NB4 (cell line): ENCODE measurements around the gene PLXNB2.
A peak's percentile ranks its signal among the peaks of the same experiment; 100 is the strongest.

Experiments used
- DNase-seq: peaks from one replicate; pipeline ENCODE4 v3.0.0; 2010; ENCODE audit warnings: low read depth
- H3K4me3 ChIP-seq: one replicate; pipeline ENCODE4 v1.5.1; 2011; ENCODE audit warnings: mild to moderate bottlenecking, low read depth, low read length, moderate library complexity
- MYC ChIP-seq: IDR thresholded peaks from 2 replicates; pipeline ENCODE4 v1.6.1; 2011; ENCODE audit warnings: low read depth, low read length
- POLR2A ChIP-seq: IDR thresholded peaks from 2 replicates; pipeline ENCODE4 v1.6.1; 2011; ENCODE audit warnings: mild to moderate bottlenecking; ENCODE audit not compliant: insufficient read length; ENCODE audit errors: extremely low read depth
- TF ChIP-seq, protein P1 (sequence below): IDR thresholded peaks from one replicate; pipeline ENCODE4 v1.5.1; 2012; ENCODE audit warnings: low read depth, low read length
- TF ChIP-seq, protein P2 (sequence below): IDR thresholded peaks from 2 replicates; pipeline ENCODE4 v1.6.1; 2011; ENCODE audit warnings: low read depth, low read length

Gene PLXNB2, protein sequence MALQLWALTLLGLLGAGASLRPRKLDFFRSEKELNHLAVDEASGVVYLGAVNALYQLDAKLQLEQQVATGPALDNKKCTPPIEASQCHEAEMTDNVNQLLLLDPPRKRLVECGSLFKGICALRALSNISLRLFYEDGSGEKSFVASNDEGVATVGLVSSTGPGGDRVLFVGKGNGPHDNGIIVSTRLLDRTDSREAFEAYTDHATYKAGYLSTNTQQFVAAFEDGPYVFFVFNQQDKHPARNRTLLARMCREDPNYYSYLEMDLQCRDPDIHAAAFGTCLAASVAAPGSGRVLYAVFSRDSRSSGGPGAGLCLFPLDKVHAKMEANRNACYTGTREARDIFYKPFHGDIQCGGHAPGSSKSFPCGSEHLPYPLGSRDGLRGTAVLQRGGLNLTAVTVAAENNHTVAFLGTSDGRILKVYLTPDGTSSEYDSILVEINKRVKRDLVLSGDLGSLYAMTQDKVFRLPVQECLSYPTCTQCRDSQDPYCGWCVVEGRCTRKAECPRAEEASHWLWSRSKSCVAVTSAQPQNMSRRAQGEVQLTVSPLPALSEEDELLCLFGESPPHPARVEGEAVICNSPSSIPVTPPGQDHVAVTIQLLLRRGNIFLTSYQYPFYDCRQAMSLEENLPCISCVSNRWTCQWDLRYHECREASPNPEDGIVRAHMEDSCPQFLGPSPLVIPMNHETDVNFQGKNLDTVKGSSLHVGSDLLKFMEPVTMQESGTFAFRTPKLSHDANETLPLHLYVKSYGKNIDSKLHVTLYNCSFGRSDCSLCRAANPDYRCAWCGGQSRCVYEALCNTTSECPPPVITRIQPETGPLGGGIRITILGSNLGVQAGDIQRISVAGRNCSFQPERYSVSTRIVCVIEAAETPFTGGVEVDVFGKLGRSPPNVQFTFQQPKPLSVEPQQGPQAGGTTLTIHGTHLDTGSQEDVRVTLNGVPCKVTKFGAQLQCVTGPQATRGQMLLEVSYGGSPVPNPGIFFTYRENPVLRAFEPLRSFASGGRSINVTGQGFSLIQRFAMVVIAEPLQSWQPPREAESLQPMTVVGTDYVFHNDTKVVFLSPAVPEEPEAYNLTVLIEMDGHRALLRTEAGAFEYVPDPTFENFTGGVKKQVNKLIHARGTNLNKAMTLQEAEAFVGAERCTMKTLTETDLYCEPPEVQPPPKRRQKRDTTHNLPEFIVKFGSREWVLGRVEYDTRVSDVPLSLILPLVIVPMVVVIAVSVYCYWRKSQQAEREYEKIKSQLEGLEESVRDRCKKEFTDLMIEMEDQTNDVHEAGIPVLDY (N-terminal part only)

DNA sequence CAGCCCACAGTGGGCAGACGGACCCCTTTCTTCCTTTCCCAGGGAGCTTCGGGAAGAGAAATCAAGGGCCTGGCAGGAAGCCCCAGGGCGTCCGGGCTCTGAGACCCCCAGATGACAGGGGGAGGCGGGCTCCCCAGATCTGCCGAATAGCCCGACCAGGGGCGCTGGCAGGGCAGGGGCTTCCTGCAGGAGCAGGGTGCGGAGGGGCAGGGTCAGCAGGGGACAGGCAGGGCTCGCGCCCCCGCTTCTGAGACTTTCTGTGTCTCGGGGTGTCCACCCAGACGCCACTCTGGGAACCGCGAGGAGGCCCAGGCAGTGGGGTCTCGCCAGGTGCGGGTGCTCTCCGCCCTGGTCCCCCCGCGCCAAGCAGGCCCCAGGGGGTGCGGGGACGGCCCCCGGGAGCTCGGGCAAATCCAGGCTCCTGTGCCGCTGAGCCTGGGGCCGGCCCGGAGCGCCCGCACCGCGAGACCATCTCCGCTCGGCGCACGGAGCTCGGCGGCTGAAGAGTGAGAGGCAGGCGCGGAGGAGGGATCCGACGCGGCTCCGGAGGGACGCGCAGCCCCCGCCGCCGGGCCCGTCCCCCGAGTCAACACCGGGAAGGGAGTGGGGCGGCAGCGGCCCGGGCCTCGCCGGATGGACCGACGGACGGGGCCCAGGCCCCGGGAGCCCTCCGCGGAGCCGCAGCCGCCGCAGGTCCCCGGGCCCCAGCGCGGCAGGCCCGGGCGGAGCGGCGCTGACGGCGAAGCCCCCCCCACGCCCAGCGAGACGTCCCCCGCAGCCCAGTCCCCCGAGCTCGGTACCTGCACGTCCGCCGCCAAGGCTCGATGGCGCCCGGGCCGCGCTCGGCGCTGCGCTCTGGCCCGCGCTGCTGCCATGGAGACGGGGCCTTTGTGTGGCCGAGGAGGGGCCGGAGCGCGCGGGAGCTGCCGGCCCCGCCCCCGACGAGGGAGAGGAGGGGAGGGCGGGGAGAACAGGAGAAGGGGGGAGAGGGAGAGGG is at the start of gene PLXNB2:
PLXNB2 (minus strand) TSS at position 894 of the 997 bp plus-strand sequence. CDS start 17,062 bp downstream, outside the sequence.
- DNase-seq, result peak; percentile 84
- peak within 1 kb of the TSS; percentile 57 for H3K4me3 ChIP-seq
- TF ChIP-seq POLR2A (no peak), MYC (no peak)
- TF ChIP-seq, protein P1, sequence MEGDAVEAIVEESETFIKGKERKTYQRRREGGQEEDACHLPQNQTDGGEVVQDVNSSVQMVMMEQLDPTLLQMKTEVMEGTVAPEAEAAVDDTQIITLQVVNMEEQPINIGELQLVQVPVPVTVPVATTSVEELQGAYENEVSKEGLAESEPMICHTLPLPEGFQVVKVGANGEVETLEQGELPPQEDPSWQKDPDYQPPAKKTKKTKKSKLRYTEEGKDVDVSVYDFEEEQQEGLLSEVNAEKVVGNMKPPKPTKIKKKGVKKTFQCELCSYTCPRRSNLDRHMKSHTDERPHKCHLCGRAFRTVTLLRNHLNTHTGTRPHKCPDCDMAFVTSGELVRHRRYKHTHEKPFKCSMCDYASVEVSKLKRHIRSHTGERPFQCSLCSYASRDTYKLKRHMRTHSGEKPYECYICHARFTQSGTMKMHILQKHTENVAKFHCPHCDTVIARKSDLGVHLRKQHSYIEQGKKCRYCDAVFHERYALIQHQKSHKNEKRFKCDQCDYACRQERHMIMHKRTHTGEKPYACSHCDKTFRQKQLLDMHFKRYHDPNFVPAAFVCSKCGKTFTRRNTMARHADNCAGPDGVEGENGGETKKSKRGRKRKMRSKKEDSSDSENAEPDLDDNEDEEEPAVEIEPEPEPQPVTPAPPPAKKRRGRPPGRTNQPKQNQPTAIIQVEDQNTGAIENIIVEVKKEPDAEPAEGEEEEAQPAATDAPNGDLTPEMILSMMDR, result no peak
- TF ChIP-seq, protein P2, sequence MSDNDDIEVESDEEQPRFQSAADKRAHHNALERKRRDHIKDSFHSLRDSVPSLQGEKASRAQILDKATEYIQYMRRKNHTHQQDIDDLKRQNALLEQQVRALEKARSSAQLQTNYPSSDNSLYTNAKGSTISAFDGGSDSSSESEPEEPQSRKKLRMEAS, result no peak

DNA sequence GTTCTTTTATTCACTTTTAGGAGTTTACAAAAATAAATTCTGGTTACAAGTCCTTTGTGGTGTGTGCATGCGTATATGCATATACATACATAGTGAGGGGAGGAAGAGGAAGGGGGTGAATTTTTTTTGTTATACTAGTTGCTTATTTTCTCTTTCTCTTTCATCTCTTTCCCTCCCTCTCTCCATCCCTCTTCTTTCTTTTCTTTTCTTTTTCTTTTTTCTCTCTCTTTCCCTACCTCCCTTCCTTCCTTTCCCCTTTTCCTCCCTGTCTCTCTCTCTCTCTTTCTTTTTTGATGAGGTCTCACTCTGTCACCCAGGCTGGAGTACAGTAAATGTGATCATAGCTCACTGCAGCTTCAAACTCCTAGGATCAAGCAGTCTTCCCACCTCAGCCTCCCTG is 49.8 kb upstream of the PLXNB2 start:
- TF ChIP-seq, protein P2, result no peak
- no peak for TF ChIP-seq POLR2A
- TF ChIP-seq, protein P1, result no peak
- TF ChIP-seq MYC, result no peak
- H3K4me3 ChIP-seq, result no peak overlapping the region
- DNase-seq, result no peak

DNA sequence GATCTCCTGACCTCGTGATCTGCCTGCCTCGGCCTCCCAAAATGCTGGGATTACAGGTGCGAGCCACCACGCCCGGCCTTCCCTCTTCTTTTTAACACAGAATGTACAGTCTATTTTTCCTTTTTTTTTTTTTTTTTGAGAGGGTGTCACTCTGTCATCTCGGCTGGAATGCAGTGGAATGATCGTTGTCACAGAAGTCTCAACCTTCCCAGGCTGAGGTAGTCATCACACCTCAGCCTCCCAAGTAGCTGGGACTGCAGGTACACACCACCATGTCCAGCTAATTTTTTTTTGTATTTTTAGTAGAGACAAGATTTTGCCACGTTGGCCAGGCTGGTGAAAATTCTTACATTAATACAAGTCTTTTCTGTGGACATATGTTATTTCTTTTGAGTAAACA is 48.7 kb upstream of the PLXNB2 start:
- H3K4me3 ChIP-seq, result no peak overlapping the region
- no peak for DNase-seq
- TF ChIP-seq, protein P2, result no peak
- TF ChIP-seq MYC (no peak), POLR2A (no peak)
- TF ChIP-seq, protein P1, result no peak

DNA sequence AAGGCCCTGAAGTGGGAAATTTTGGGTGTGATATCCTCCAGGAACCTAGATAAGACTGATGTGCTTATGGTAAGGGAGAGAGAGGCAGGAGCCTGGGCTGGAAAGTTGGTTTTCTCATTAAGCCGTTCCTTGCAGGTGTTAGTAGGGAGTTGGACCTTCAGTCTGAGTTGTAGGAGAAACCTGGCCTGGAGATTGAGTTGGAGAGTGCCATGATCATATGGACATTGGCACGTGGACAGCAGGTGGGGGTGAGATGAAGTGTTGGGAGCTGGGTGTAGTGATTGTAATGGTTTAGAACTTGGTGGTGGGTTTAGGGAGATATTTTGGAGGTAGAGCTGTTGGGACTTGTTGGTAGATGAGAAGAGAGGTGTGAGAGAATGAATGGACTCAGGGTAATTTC is 40.6 kb upstream of the PLXNB2 start:
- TF ChIP-seq MYC, result no peak
- no peak for TF ChIP-seq POLR2A
- TF ChIP-seq, protein P2, result no peak
- TF ChIP-seq, protein P1, result no peak
- no peak for DNase-seq
- no peak overlapping the region for H3K4me3 ChIP-seq

DNA sequence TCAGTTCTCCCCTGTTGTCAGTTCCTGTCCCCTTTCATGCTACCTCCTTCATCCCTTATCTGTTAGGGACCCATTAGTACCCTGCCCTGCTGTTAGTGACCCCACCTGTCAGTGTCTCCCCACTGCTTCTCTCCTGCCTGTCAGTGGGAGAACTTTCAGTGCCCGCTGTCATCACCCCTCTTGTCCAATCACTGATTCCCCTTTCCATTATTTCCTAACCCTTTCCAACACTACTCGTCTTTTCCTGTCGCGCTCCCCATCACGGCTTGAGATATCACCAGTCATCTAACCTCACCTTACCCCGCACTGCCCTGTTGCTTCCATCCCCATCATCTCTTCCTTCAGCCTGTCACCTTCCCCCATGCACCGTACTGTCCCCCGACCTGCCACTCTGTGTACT is 39.7 kb upstream of the PLXNB2 start:
- TF ChIP-seq MYC, result no peak
- no peak for TF ChIP-seq POLR2A
- TF ChIP-seq, protein P1, result no peak
- TF ChIP-seq, protein P2, result no peak
- H3K4me3 ChIP-seq, result no peak overlapping the region
- no peak for DNase-seq
